Subcutaneous adipose tissue (tissue), 4 donors: ENCODE data around the gene CTDSPL. TPM values are rescaled to one million over a fixed set of nuclear protein-coding genes. Genes with fewer than 3 reads are reported as not detected.

ENCODE experiments used
- total RNA-seq, 4 donors: library from RNA; depleted of rRNA; stranded (reverse); fragments of >200 nt; gene quantifications; one replicate each; pipeline ENCODE4 v1.1.0, GENCODE V29; 2016
- TF ChIP-seq, protein P1 (sequence below): fragments of 450-650 bp; IDR thresholded peaks from one replicate; pipeline ENCODE4 v1.5.1; 2016; ENCODE audit warnings: low read depth, mild to moderate bottlenecking, control low read depth, antibody characterized with exemption, moderate library complexity

Gene CTDSPL
- total RNA-seq, 4 donors from 2014 or later: 29.0 to 34.8 (median 30.1) TPM

DNA sequence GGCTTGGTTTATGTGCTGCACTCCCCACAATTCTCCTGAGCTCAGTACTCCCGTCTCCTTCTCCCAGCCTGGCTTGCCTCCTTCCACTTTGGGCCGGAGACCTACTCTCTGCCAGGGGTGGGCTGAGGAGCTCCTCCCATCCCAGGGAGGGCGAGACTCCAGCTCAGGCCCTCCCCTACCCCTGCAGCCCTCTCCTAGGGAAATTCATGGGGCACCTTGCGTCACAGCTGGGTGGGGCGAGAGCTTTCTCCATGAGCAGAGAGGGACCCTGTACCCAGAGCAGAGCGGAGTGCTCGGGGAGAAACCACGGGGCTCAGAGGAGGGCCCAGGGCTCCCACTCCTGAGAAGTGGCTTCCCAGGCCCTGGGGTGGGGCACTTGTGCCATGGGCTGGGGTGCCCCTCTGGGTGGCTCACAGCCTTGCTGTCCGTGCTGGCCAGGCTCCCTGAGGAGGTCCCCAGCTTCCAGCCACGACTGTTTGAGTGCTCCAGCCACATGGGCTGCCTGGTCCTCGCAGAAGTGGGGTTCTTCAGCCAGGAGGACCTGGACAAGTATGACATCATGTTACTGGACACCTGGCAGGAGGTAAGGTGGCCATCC is 142.2 kb downstream of the CTDSPL start:
- TF ChIP-seq, protein P1, sequence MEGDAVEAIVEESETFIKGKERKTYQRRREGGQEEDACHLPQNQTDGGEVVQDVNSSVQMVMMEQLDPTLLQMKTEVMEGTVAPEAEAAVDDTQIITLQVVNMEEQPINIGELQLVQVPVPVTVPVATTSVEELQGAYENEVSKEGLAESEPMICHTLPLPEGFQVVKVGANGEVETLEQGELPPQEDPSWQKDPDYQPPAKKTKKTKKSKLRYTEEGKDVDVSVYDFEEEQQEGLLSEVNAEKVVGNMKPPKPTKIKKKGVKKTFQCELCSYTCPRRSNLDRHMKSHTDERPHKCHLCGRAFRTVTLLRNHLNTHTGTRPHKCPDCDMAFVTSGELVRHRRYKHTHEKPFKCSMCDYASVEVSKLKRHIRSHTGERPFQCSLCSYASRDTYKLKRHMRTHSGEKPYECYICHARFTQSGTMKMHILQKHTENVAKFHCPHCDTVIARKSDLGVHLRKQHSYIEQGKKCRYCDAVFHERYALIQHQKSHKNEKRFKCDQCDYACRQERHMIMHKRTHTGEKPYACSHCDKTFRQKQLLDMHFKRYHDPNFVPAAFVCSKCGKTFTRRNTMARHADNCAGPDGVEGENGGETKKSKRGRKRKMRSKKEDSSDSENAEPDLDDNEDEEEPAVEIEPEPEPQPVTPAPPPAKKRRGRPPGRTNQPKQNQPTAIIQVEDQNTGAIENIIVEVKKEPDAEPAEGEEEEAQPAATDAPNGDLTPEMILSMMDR: no peak

DNA sequence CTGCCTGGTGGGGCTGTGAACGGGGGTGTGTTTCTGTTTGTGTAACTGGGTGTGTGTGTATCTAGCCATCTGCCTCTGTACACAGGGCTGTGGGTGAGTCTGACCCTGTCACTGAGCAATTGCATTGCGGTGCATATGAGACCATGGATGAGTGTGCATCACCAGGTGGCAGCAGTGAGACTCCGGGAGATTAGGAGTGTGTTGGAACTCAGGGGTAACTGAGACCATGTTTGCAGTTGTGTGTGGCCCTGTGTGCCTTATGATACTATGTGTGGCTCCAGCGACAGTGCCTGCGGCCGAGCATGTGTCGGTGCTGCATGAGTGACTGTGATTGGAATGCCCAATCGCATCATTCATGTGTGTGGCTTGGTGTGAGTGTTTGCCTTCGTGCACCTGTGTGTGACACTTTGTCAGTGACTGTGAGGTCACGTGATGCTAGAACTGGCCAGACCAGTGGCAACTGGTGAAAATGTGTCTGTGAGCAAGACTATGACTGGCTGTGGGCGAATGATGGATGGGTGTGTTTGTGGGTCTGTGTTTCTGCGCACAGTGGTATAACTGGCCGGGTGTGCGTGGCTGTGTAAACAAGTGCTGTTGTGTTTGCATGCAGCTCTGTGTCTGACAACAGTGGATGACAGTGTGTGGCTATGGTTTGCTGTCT is 142.9 kb downstream of the CTDSPL start:
- TF ChIP-seq, protein P1: no peak

DNA sequence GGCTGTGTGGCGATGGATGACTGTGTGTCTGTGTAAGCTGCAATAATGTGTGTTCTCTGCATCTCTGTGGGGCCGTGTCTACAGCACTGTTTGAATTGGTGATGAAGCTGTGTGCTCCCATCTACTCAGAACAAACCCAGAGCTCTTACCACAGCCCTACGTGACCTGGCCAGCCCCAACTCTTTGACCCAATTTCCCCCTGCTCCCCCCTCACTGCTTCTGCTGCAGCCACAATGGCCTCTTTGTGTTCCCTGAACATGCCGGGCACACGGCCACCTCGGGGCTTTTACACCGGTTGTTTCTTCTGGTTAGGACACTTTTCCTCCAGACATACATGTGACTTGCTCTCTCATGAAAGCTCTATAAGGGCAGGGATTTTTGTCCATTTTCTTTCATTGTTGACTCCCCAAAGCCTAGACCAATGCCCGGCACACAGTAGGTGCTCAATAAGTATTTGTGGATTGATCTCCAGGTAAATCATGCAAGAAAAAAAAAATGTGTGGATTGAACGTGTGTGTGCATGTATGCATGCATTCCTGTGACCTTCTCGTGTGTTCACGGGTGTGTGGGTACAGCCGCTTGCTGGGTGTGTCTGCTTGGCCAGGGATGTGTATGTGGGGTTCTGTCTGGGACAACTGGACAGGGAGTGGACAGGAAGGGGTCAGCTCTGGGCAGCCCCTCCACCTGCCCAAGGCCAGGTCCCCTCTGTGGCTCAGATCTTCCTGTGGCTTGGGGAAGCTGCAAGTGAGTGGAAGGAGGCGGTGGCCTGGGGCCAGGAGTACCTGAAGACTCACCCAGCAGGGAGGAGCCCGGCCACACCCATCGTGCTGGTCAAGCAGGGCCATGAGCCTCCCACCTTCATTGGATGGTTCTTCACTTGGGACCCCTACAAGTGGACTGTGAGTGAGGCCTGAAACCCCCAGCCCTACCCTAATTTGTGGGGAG is 143.7 kb downstream of the CTDSPL start:
- TF ChIP-seq, protein P1: no peak

DNA sequence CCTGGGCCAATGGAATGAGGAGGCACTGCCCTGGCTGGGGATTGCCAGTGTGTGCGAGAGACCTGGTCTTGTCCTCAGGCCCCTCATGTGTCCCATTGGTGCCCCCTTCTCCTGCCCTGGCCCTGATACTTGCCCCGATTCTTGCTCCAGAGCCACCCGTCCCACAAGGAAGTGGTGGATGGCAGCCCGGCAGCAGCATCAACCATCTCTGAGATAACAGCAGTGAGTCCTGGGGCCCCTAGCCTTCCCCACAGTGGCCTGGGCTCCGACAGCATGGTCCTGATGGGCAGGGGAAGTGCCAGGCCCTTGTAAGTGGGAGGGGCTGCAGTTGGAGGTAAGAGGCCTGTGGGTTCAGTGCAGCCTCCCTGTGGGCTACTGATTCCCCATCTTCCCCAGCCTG is 144.4 kb downstream of the CTDSPL start:
- TF ChIP-seq, protein P1: no peak

DNA sequence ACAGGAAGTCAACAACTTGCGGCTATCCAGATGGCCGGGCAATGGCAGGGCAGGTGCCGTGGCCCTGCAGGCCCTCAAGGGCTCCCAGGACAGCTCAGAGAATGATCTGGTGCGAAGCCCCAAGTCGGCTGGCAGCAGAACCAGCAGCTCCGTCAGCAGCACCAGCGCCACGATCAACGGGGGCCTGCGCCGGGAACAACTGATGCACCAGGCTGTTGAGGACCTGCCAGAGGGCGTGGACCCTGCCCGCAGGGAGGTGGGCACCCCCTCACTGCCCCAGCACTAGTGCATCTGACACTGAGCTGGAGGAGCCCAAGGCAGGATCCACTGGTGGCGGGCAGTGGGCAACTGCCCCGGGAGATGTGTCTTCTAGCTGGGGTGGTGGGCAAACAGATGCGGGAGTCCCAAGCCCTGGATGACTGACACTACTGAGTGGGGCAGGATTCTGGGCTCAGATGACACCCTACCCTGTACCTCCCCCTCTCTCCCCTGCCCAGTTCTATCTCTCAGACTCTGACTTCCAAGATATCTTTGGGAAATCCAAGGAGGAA is 144.8 kb downstream of the CTDSPL start:
- TF ChIP-seq, protein P1: no peak

DNA sequence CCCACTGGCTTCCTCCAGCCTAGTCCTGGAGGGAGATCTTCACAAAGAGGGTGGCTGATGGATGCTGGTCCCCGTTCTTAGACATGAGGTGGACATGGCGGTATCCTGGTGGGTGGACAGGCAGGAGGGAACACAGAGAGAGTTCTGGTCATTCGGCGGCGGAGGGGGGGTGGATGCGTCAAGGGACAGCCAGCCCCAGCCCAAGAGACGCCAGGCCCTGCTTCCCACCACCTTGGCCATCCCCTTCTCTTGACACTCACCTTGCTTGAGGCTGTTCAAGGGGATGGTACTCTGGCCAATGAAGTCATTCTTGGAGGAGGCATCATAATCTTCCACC is 146.0 kb downstream of the CTDSPL start:
- TF ChIP-seq, protein P1: no peak
